Measurements from ENCODE around the gene BACH2.

Gene BACH2

GRCh38 chr6:90204327-90205056 lies 92.2 kb downstream of the BACH2 start:
- DNase-seq = no peak

DNA sequence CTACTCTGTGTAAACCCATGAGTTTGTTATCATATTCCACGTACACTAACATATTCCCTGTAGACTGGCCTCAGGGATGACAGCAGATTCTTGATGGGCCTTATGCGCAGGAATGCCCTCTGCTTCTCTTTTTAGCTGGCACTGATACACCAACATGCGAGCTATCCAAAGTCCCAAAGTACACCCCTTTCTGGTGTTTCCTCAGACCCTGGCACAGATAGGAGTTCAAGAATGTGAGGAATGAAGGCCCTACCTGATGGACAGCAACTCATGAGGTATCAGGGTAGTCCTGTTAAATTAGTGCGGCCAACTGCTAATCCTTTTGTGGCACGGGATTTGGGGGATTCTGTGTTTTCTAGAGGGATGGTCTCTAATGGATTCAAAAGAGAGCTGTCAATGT lies 93.0 kb downstream of the BACH2 start:
- DNase-seq = no peak

DNA sequence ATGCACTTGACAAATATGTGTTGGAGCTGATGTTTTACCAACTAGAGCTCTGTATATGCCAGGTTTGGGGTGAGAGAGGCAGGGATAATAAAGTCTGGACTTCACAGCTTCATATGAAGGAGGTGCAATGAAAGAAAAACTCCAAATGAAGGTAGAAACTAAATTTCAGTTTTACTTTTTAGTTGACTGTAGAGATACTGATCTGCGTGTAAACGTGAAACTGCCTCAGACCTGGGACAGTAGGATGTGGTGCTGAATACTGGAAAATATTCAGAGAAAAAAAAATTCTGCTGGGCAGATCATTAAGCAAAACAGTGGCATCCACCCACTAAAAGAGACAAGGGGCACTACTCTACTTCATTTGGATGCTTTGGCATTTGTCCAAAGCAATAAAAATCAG lies 94.5 kb downstream of the BACH2 start:
- no peak for DNase-seq

- no peak for DNase-seq
These were observed 96.7 kb downstream of the BACH2 start for GRCh38 chr6:90199900-90200299.

DNA sequence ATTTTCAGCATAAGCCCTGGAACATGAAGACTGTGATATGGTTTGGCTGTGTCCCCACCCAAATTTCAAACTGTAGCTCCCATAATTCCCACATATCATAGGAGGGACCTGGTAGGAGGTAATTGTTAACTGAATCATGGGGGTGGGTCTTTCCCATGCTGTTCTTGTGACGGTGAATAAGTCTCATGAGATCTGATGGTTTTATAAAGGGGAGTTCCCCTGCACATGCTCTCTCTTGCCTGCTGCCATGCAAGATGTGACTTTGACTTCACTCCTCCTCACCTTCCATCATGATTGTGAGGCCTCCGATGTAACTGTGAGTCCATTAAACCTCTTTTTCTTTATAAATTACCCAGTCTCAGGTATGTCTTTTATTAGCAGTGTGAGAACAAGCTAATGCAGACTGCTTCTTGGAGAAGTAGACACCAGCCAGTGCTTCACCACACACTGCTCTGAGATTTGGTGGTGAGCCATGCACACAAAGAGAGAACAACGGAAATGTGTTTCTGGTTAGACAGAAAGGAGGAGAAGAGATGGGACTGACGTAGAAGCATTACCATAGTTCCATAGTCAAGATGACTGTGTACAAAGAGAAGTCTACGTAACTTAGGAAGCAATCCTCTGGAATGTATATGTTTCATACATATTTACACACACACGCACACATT lies 97.8 kb downstream of the BACH2 start:
- DNase-seq = no peak

DNA sequence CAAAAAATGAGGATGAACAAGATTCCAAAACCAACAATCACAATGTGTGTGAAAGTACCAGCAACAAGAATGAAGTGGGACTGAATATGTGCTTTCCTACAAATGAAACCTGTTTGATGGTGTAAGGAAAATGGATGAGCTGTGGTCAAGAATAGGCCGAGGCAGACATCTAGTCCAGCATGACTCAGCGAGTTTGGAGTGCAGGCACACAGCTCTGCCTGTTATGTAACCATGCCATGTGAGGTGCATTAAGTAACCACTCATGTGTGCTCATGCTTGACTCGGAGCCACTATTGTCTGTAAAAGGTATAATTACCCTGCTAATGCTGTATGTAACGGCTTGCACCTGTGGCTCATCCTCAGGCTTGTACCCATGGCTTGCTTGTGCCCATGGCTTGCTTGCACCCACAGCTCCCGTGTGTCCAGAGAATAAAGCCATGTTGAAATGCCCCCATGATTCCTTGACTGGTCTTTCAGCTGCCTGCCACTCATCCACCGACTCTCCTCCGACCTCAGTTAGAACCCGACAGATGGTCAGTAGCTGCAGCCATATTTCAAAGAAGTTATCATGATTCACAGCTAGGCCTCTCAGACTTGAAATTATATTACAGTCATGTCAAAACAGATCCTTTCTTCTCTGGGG lies 98.7 kb downstream of the BACH2 start:
- DNase-seq = peak in 1 of 2 donors; percentile 38

DNA sequence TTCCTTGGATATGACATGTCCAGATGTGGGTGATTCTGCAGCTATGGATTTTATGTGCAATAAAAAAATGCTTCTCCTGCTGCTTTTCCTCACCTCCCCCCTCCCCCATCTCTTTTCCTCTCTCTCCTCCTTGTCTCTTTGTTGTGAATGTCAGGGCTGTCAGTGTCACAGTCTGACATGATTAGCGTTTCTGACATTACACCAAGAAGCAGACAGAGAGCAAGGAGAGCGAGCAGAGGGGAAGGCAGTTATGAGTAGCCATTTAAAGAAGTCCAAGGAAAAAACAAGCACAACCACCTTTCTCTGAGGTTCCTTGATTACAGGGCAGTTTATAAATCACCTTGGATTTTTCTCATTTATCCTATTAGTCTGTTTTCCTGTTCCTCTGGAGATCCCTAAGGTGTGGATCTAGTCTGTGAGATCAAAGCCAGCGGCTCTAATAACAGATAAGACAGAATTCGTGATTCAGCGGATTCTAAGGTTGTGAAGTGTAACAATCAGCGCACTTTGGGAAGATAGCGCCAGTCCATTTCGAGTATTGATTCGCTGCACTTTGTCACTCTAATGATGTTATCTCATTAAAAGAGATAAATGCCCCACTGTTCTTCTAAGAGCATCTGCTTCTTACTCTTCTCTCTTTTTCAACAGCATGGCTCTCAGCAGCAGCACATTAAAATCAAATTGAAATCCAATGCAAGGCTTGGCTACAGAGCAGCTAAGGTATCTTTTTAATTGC lies 101.4 kb downstream of the BACH2 start:
- no peak for DNase-seq

- DNase-seq = no peak
These were observed 102.2 kb downstream of the BACH2 start for GRCh38 chr6:90194371-90194841.

DNA sequence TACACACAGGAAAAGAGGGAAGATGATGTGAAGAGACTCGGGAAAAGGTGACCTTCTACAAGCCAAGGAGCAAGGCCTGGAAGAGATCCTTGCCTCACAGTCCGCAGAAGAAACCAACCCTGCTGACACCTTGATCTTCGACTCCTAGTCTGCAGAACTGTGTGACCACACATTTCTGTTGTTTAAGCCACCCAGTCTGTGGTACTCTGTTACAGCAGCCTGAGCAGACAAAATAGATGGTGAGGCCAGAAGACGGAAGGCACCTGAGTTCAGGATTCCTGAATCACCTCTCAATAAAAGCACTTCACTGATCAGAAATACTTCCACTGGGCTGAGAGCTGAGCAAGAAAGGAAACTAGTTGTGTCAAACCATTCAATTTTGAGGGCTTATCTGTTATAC lies 103.3 kb downstream of the BACH2 start:
- no peak for DNase-seq

DNA sequence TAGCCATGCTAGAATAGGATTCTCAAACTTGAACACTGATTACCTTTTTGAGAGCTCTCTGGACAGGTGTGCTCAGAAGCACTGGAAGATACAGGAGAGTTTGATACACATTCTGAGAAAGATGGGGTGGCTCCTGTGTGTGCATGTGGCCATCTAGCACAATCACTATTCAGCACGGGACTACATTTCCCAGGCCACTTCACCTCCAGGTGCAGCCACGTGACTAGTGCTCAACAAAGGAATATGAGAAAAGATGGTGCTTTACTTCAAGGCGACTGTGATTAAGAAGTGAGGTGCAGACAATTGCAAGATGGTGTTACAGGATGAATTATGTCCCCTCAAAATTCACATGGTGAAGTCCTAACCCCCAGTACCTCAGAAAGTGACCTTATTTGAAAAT lies 103.8 kb downstream of the BACH2 start:
- DNase-seq = peak in 1 of 2 donors; percentile 25

DNA sequence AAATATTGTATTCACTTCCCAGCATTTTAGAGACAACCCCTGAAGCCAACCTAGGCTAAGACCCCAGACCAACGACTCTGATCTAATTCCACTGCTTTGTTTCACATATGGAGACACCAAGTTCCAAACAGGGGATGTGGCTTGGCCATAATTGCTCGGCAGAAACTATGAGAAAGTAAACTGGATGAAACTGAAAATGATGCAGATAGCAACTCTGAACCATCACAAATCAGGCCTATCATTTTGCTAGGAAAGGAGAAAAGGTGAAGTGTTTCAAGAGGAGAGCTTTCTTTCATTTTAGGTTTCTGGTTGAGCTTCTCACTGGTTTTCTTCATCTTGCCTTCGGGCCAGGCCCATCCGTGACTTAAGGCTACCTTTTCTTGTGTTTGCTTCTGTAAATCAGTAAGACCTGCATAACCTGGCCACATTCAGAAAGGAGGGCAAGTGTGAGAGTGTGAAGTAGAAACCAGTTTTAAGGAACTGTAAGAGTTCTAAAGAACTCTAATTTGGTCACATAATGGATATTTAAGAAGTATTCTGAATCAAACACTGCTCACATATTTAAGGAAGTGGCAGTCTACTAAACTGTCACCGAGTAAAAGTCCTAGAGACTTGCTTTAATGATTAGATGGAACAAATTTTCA lies 105.8 kb downstream of the BACH2 start:
- no peak for DNase-seq

- DNase-seq = no peak
These were observed 106.5 kb downstream of the BACH2 start for GRCh38 chr6:90190131-90190530.

DNA sequence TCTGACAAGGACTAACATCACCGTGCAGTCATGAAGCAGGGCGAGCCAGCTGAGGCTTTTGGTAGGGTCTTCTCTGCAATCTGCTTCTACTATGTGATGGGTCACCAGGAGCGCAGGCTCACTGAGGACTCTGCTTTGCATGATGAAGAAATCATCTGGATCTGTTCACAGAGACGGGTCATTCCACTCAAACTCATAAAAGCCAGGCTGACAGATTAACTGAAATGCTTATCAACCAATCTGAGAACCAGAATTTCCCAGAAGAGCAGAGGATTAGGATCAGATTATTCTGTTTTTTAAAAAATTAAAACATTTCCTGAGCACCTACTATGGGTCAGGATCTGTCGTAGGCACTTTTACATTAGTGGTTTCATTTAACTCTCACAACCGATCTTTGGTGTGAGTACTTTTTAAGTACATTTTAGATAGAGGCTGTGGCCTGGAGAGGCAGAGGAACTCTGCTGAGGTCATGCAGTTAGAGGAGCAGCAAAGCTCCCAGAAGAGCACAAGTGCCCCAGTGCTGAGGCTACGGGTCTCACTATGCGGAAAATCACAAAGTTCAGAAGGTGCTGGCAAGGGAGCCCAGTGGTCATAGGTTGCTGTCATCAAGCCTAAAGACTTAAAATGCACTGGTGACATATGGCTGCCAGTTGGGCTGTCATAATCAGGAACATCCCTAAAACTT lies 109.1 kb downstream of the BACH2 start:
- DNase-seq = no peak

DNA sequence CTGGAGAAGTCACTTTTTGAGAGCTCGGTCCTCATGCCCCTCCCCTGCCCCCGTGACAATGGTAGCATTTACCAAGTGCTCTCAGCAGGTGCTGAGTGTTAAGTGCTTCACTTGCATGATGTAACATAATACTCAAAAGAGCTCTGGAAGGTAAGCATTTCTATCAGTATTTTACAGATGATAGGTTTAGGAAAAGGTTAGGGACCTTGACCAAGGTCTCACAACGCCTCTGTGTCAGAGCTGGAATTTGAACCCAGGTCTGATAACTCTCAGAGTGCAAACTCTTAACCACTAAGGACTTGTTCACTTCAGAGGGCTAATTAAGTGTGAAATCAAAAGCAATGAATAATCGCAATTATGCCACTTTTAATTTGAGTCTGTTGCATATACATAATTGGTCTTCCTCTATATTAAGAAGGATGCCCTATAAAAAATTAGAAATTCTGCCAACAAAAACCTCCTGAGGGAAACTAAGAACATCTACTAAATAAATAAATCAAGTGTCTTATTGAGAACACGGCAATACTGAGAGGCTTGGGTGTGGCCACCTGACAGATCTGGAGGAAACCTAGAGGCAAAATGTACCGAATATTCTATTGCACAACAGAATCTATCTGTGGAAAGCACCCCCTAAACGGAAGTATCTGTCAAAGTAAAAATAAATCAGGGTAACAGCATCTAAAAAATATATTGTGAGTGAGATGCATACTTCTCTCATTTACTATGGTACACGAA lies 109.8 kb downstream of the BACH2 start:
- DNase-seq = peak; percentile 45 to 53

GRCh38 chr6:90186026-90186425 lies 110.6 kb downstream of the BACH2 start:
- DNase-seq = no peak

DNA sequence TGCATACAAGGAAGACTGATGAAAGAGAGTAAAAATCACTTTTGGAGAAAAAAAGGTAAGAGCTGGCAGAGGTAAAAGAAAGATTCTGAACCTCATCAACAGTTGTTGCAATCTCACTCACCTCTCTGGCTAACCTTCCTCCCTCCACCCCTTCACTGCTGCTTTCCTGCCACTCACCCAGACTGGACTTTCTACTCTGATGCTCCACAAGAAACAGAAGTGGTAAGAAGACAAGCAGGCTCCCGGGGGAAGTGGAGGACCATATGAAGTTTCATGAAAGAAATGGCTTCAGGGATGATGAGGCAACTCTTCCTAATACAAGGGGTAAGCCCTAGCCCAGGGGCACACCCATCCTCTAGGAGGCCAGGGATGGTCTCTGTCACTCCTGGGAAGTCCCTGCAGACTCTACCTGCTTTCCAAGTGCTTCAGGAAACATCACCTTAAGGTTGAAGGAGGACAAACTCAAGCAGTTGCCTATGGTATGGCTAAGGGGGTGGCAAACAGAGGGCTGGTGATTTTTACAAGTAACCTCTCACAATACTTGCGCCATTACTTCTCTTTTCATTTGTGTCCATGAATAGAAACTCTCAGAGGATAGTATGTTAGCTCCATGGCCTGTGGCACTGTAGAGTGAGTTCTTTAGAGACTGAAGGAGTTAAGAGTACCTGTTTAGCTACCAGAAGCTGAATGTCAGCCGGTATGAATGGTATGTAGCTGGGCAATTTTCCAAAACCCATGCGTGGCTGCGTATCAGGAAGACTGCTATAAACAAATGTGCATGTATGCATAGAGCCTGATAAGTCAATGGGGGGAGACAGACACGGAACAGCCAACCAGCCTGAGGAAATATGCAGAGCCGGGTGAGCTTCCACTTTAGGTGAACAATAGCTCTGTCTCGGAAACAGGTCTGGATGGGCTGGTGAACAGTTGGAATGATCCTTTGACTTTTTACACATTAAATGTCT lies 112.0 kb downstream of the BACH2 start:
- DNase-seq = no peak

DNA sequence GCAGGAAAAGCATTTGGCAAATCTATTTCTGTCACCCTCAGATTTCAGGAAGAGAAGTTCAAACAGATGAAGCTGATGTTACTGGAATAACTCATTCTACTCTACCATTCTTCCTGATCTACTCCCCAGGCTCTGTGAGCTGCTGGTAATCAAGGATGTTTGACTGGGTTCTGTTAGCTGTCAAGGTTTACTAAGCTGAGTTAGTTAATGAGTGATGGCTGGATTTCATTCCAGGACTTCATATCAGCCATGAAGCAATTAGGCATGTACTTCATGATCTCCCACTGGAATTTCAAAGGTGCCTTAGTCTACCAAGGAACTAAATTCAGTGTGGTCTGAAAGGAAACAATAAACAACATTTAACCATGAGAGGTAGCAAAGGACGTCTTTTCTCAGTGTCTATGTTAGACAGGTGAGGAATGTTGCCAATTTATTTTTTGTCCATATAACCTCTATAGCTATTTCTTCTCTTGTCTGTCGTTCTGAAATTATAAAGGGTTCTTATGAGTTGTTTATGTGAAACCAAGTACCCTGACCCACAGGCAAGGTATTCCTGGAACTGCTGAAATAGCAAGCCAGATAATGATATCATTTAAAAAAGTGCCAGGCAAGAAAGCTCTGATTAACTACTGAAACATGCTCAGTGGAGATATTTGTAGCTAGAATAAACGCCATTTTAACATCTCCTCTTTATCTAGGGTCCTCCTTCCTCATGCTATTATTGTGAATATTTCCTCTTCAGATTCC lies 112.9 kb downstream of the BACH2 start:
- DNase-seq = no peak

DNA sequence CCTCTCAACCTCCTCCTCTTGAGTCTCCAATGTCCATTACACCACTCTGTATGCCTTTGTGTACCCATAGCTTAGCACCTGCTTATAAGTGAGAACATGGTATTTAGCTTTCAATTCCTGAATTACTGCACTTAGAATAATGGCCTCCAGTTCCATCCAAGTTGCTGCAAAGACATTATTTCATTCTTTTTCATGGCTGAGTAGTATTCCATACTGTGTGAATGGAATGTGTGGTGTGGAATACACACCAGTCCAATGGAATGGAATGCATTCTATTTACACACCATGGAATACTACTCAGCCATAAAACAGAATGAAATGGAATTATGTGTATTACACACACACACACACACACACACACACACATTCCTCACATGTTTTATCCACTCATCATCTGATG lies 116.1 kb downstream of the BACH2 start:
- DNase-seq = no peak
